Germinal center (tissue), 1 donor: ENCODE results near the gene RNF43.

ENCODE experiments used
- DNase-seq: peaks from one replicate; pipeline ENCODE4 v3.0.0; 2012; ENCODE audit warnings: mixed read lengths, low spot score

Gene RNF43

DNA sequence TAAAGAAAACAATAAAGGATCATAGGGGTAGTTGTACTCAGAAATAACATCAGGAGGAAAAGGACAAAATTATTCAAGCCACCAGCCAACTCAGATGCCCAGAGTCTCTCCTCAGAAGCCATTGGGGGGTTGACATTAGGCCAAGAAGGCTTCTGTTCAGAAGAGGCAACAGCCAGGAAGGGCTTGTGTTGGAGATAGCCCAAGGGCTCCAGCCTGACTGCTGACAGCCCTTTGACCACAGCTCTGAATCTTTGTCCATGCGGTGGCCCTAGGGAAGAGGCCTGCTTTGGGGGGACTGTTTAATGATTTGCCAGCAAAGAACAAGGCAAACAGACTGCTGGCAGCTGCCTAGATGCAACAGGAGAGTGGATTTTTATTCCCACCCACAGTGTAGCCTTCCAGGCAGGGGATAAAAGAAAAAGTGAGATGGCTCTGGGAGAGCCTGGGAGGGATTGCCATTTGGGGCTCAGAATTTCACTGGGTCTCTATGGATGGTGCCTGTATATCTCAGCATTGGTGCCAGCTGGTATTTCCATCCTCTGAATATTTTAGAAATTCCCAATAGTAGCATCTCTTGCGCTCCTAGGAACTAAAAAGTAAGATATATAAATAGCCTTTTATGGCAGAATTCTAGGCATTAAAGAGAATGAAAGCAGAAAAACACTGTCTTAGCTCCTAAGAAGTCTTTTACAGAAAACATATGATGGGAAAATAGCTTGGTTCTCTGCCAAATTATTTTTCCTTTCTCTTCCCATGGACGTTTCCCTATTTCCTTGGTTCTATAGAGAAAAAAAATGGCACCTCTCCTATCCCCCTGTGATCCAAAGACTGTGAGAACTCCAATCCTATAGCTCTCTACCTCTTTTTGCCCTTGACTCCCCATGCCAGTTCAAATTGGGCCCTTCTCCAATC lies 36.0 kb downstream of the RNF43 start:
- DNase-seq, result no peak

DNA sequence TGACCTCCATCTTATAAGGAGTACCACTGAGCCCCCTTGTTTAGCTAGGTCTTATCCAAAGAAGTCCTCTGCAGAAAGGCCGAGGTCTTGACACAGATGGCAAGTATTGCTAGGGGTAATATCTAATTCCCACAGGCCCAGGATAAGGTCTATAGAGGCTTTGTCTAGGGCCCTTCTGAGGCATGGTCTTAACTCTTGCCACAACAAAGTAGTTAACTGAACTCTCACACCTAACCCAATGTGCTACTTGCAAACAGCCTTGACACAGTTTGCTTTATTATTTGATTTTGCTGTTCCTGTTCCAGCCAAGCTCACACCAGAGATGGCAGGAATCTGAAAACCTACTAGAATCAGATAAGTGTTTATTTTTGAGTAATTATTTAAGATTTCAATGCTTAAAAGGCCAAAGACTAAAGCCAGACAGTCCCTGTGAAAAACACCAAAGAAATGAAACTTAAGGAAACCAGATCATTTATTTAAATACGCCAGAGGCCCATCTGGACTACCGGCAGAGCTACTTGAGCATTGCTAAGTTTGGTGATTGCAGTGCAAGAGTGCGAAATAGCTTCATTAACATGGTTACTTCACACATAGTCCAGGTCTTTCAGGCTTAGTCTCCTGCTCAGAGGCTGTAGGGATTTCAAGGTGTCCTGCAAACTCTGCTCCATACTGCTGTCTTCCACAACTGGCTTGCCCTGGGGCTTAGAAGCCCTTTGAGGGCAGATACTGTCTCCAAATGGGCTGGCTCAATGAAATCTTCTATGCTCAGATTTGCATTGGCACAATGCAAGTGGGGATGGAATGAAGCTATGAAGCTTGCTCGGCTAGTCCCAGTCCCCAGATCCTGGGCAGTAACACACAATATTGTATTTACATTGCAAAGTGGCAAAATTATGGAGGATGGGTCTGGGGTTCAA lies 36.9 kb downstream of the RNF43 start:
- DNase-seq, result no peak

DNA sequence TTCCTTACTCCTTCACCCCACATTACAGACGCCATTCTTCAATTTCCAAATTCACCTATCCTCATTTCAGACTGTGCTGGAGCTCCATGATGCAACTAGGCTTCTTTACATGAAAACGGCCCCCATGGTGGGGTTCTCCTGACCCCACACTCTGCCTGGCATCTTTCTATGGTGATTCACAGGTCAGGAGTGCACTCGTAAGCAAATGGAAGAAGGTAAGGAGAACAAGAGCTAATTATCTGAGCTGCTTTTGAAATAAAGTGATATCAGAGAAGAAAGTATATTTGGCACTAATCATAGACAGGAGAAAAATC lies 37.9 kb downstream of the RNF43 start:
- DNase-seq, result no peak

DNA sequence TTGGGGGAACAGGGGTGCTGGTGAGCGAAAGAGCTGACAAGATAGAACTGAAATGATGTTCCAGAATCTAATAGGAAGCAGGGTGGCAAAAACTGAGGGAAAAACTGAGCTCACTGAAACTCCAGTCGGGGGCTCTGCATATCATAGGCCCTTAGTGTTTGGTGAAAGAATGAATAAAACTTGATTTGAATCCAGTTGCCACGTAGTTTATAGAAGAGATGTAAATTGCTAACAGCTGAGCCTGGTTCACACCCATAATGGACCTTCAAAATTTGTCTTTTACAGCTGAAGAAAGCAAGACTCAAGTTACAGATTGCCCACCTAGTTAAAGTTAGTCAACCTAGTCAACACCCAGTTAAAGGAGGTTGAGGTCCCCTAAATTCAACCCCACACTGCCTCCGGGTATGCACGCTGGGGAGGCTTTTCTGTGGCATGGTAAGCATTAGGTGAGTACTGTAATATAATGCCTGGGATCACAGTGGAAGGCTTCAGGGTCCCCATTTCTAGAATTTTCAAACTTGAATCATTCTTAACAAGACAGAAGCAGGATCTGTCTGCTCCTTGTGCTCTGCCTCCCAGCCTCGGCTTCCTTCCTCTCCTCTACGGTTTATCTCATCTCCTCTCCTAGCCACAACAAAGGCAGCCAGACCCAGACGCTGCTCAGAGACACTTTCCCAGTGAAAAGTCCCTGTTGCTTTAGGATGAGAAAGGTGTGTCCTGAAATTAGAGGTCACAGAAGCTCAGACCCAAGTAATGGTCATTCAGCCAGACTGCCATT lies 38.4 kb downstream of the RNF43 start:
- no peak for DNase-seq

DNA sequence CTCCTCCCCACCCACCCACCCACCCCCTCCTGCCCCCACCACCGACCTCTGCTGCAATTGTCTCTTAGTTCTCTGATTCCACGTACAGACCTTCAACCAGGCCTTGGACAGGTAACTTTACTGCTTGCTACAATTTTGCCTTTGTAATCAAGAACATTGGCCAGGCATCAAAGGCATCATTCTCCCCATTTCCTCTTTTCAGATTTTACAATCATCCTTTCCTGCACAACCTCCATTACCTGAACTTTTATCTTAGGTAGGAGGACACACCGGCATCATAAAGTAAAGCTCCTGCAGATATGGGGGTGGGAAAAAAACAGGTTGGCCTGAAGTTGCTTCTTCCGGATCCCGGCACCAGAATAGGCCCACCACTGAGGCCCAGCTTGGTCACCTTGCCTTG lies 39.7 kb downstream of the RNF43 start:
- DNase-seq, result no peak

DNA sequence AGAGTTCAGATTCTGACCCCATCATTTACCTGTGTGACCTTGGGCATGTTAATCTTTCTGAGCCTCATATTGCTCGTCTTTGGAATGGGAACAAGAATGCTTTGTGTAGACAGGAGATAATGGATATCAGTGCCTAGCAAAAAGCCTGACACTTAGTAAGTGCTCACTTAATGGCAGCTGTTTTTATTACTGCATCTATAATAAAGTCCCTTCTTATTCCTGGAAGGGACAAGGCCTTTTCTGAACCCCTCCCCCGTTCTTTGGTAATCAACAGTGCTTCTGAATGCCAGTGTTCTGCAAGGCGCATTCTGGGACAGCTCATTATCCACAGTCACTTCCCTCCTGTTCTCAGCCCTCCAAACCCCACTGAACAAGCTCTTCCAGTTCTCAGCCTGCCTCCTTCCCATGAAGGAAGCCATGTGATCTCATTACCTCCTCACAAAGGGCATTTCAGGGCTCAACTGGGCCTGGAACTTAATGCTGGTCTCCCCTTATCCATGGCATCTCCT lies 40.2 kb downstream of the RNF43 start:
- DNase-seq, result no peak

DNA sequence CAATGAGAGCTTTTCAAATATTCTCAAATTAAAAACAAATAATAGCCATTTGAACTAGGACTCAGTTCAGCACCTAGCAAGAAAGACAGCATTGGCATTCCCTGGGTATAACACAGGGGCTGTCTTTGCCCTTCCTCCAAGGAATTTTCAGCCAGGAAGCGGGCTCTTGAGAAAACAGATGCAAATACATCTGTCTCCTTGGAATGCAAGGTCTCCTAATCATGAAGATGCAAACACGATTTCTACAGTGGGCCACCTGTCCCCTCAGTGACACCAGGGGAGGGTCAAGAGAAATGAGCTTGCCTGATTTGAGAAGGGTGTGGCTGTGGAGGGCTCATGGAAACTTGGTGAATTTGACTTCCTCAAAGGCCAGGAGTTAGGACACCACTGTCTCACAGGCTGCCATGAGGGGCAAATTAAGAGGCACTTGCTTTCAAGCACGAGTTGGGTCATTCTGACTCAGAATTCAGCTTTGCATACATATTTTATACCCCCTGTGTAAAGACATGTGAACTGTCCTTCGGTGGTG lies 40.8 kb downstream of the RNF43 start:
- no peak for DNase-seq

DNA sequence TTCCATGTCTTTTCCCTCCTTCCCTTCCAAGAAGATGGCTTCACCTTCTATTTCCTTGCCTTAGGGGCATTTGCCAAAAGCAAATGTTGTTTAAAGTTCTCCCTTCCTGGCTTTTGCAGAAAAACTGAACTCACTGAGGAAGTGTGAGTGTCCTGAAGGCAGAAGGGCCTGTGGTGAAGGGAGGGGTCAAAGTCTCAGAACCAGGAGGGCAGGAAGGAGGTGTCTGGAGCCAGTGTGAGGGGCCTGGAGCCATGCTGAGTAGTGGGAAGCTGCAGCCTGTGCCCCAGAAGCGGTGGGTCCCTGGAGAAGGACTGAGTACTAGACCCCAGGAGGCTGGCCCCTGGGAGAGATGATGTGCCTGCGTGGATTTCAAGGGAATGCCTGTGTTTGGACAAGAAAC lies 41.5 kb downstream of the RNF43 start:
- no peak for DNase-seq

DNA sequence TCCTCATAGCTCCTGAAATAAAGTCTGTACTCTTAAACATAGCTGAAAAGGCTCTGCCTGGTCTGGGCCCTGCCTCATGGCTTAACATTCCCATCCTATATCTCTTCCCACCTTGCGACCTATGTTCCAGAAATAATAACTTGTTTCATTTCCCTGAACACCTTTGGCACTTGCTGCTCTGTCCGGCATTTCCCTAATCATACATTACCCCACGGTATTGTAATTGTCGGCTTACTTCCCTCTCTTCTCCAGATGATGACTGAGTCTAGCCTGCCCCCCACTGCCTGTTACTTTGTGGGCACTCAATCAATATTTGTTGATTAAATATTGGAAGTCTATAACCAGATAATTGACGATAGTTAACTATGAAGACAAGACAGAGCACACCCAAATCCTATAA lies 42.1 kb downstream of the RNF43 start:
- DNase-seq, result no peak

DNA sequence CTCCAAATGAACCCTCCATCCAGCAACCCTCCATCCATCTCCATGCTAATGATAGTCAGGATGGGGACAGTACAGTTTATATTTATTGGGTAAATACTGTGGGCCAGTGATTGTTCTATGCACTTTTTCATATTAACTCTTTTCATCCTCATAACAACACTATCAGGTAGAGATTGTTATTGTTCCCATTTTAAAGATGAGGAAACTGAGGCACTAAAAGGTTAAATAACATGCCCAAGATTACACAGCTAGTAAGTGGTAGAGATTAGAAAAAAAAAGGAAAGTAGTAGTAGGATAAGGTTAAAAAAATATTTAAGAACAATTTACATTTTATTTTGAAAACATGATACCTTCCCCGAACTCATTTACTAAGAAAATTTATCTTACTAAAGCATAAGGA lies 43.4 kb downstream of the RNF43 start:
- DNase-seq, result no peak

DNA sequence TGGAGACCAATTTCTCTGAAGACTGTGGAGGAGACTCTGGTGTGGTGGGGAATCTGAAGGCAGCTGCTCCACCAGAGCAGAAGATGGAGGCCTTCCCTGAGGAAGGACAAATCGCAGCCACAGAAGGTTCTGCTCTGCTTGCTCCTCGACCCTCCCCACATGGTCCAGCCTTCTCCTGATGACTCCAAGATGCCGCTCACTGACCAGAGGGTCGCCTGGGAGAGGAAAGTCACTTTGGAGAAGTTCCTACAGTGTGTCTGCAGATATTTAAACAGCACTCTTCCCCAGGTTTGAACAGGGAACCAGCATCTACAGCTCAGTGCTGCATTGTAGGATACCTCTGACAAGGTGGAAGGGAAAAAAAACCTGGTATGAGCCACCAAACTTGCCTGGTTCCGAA lies 44.3 kb downstream of the RNF43 start:
- DNase-seq, result no peak

DNA sequence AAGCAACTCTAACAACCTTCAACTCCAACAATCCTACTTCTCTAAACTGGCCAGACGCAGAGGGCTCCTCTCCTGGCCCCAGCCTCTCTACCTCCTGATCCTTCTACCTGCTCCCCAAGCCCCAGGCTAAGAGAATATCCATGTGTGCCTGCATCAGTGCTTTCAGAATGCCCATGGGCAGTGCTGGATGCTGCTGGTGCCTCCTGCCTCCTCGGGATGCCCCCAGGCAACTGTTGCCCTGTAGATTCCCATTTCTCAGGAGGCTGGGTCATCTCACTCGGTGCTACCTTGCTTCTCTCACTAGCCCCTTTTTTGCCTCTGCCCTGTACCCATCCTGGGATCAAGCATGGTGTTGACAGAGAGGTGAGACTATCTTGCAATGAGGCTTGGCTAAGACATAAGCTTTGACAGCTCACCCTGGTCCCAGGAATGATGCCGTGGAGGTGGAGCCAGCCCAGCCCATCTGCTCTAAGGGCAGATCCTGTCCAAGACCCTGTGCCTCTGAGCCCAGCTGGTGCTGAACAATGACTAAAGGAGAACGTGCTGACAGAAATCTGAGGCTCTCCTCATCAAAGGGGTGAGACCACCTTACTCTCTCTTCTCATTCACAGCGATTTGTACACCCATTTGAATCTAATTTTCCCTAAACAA lies 45.9 kb downstream of the RNF43 start:
- DNase-seq, result no peak

DNA sequence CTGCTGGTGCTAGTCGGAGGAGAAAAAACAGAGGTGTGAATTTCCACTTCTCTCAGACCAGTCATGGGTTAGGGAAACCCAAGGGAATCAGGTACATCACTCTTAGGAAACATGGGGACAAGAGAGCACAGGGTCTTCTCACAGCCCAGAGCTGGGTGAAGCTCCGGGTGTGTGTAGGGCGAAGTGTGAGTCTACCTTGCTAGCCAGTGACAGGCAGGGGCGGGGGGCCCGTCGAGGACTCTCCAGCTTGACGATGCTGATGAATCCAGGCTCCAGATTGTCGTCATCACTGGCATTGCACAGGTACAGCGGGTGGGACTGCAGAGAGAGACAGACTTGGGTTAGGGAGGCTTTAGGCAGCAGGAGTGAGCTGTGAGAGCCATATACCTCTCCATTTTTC lies 46.6 kb downstream of the RNF43 start:
- no peak for DNase-seq

DNA sequence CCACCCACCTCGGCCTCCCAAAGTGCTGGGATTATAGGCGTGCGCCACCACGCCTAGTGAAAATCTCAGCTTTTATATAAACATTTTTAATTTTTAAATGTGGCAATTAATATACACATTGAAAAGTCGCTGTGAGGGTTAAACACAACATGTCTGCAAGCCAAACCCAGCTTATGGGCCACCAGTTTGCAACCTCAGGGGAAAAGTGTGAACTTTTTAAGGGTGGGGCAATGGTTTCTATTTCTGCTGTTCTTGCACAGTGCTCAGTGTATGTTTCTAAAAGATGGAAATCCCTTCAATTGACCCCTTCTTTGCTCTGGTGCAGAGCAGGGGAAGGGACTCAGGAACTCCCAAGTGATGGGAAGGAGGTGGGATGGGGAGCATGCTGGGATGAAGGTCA lies 47.0 kb downstream of the RNF43 start:
- no peak for DNase-seq

DNA sequence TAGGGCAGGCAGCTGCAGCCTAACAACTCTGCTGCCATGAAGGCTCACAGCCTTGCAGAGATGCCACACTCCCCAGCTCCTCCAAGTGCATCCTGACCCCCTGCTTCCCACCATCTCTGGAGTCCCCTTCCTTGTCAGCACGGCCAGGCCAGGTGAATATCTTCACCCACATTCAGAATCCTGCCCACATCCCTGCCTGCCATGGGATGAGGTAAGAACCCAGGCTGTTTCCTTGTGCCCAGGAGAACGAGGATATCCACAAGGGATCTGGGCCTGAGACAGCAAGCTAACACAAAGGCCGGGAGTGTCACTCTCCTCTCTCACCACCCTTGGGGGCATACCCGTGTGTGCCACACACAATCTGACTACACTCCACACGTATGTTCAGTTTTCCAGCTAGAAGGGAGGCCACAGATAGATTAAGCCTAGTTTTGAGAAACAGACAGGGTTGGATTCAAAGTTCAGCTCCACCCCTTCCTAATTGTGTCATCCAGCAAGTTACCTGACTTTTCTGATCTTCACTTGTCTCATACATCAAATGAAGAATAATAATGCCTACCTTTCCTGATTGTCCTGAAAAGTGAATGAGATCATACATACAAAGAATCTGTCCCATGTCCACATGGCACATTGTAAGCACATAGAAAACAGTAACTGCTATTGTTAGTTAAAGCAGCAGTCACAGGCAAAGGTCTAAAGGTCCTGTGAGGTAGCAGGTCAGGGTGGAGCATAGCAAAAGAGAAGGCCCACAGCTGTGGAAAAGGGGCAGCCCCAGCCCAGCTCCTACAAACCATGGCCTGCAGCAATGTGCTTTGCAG lies 47.9 kb downstream of the RNF43 start:
- DNase-seq, result no peak

DNA sequence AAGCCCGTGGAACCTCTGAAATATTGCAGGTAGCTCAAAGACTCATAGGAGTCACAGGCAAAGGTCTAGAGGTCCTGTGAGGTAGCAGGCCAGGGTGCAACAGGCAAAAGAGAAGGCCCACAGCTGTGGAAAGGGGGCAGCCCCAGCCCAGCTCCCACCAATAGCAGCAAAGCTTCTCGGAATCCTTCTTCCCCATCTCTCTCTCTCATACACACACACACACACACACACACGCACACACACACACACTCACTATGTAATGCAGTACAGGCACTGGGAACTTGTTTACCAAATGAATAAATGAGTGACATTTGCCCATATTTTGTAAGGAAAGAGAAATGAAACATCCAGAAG lies 48.5 kb downstream of the RNF43 start:
- DNase-seq, result no peak
